ENCODE data around the gene TAF11L7. TPM values are rescaled to one million over a fixed set of nuclear protein-coding genes. Genes with fewer than 3 reads are reported as not detected.
"Not testable (repeated sequence)": the region's sequence is repeated elsewhere in the genome, so short reads cannot be mapped to it uniquely, and the experiment has no call there.

TAF11L7 gene
- not detected in 2 replicates for total RNA-seq (2021; fragmentation: NEBNext Ultra II Directional; extraction: Animal tissue kit (Norgen Biotek cat#: 25700))
- not detected in 2 replicates for polyA plus RNA-seq (2011; rRNA removed)
- not detected for polyA plus RNA-seq (2011; cell fraction: cytosol; rRNA removed)
- polyA plus RNA-seq (2011; cell fraction: nucleus; rRNA removed) = not detected
- not detected in 4 replicates for polyA plus RNA-seq (2012, experiment 1 of 2)
- not detected for polyA plus RNA-seq (2012, experiment 2 of 2)
- polyA plus RNA-seq (2013, experiment 1 of 2) = not detected
- not detected for polyA plus RNA-seq (2013, experiment 2 of 2)
- polyA minus RNA-seq (2011; rRNA and poly(A)+ RNA removed) = not detected in 2 replicates
- not detected for polyA minus RNA-seq (2011; cell fraction: cytosol; rRNA and poly(A)+ RNA removed)
- polyA minus RNA-seq (2011; cell fraction: nucleus; rRNA and poly(A)+ RNA removed) = not detected
- long read RNA-seq, experiment 1 = 0 reads
- long read RNA-seq, experiment 2 = 0 reads

GRCh38 chr5:17585658-17586057 lies at the start of gene TAF11L7:
TSS of gene TAF11L7 (minus strand) at chr5:17585758.
- H3K18ac ChIP-seq (ENCODE audit: extremely low read depth, low read length); H3K4me2 ChIP-seq (ENCODE audit: insufficient read depth in 1 of 2, low read depth in 2 of 2, low read length in 2 of 2); H2AFZ ChIP-seq (ENCODE audit: low read length); H3K4me1 ChIP-seq (replicated peaks in 1 of 4; ENCODE audit: control insufficient read depth in 3 of 4, insufficient read depth in 4 of 4, low read length in 3 of 4); H2BK5ac ChIP-seq (ENCODE audit: low read depth, low read length); H2BK20ac ChIP-seq (ENCODE audit: low read length); FAIRE-seq; H2AK5ac ChIP-seq (ENCODE audit: low read depth, low read length); H4K20me1 ChIP-seq (replicated peaks in 1 of 2; ENCODE audit: control insufficient read depth in 1 of 2, insufficient read depth in 2 of 2, low read length in 2 of 2); H2BK12ac ChIP-seq (ENCODE audit: low read depth, low read length); POLR2A ChIA-PET (ENCODE audit: partially characterized antibody); H3K79me1 ChIP-seq (ENCODE audit: low read depth, low read length); H3K36me3 ChIP-seq (ENCODE audit: control insufficient read depth in 2 of 4, insufficient read depth in 4 of 4, low read length in 3 of 4); H3K79me2 ChIP-seq (ENCODE audit: control insufficient read depth in 1 of 2, insufficient read depth in 2 of 2, low read length in 2 of 2); H3K27ac ChIP-seq (ENCODE audit: low read depth, low read length); H2BK120ac ChIP-seq (replicated peaks; ENCODE audit: low read depth, low read length); H3K23ac ChIP-seq (ENCODE audit: insufficient read length); H3K4me3 ChIP-seq (ENCODE audit: extremely low read depth in 1 of 4, insufficient read depth in 2 of 4, low read depth in 3 of 4, low read length in 4 of 4); H3K4ac ChIP-seq (replicated peaks; ENCODE audit: insufficient read length, low read depth, low read length); H4K91ac ChIP-seq (replicated peaks; ENCODE audit: insufficient read length, low read length); H3K56ac ChIP-seq (replicated peaks; ENCODE audit: insufficient read length, low read depth, low read length); H3K14ac ChIP-seq (ENCODE audit: insufficient read length); H4K8ac ChIP-seq (ENCODE audit: extremely low read depth, insufficient read depth, low read length); H3K27me3 ChIP-seq (replicated peaks in 1 of 4; ENCODE audit: control insufficient read depth in 3 of 4, extremely low read depth in 1 of 4, insufficient read depth in 3 of 4, low read length in 3 of 4); H3K23me2 ChIP-seq (ENCODE audit: low read depth, low read length); H4K5ac ChIP-seq (ENCODE audit: insufficient read length, low read depth, low read length); H3K9ac ChIP-seq (replicated peaks in 1 of 4; ENCODE audit: extremely low read depth in 1 of 4, low read depth in 3 of 4, low read length in 3 of 4); H2BK15ac ChIP-seq (ENCODE audit: low read length); CTCF ChIA-PET (ENCODE audit: partially characterized antibody); H3K9me3 ChIP-seq (ENCODE audit: insufficient read depth in 2 of 2, low read depth in 1 of 2, low read length in 1 of 2); DNase-seq (ENCODE audit: low read depth in 1 of 2, low spot score in 2 of 2): not testable (repeated sequence)
- no CpG with 5 or more reads among the region's 16 CpGs for WGBS, 2 experiments (ENCODE audit: extremely low coverage in 1 of 2, insufficient coverage in 1 of 2, insufficient read length in 1 of 2, insufficient replicate concordance in 2 of 2, low coverage in 1 of 2, low lambda C conversion rate in 2 of 2, missing lambda C conversion rate in 1 of 2)

Measured in H1 (cell line).